ENCODE data around the gene CFAP73. TPM values are rescaled to one million over a fixed set of nuclear protein-coding genes. Genes with fewer than 3 reads are reported as not detected.

The CFAP73 gene
- total and polyA plus RNA-seq, 10 of the 15 experiments (the other 5 are each of a cell fraction or from before 2014, with no cell fraction given), result 0.18 TPM; not detected in 9

DNA sequence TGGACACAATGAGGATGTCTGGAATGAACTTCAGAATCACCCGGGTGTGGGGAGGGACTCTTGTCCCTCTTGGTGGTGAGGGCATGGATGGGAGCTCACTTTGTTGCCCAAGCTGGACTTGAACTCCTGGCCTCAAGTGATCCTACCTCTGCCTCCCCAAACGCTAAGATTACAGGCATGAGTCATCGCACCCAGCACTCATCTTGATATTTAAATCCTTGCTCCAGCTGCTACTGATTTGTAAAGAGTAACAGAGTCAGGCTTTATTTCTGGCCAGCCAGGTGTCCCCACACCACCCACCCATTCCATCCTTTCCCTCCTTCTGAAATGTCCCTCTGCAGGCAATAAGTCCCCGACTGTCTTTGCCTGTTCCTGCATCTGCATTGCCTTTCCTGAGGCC is 30.8 kb downstream of the CFAP73 start (continued):
- TF ChIP-seq, protein P1, sequence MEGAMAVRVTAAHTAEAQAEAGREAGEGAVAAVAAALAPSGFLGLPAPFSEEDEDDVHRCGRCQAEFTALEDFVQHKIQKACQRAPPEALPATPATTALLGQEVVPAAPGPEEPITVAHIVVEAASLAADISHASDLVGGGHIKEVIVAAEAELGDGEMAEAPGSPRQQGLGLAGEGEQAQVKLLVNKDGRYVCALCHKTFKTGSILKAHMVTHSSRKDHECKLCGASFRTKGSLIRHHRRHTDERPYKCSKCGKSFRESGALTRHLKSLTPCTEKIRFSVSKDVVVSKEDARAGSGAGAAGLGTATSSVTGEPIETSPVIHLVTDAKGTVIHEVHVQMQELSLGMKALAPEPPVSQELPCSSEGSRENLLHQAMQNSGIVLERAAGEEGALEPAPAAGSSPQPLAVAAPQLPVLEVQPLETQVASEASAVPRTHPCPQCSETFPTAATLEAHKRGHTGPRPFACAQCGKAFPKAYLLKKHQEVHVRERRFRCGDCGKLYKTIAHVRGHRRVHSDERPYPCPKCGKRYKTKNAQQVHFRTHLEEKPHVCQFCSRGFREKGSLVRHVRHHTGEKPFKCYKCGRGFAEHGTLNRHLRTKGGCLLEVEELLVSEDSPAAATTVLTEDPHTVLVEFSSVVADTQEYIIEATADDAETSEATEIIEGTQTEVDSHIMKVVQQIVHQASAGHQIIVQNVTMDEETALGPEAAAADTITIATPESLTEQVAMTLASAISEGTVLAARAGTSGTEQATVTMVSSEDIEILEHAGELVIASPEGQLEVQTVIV (IDR thresholded peaks at IDR 0.05; ENCODE audit: borderline replicate concordance, partially characterized antibody), result no peak
- TF ChIP-seq, protein P2, sequence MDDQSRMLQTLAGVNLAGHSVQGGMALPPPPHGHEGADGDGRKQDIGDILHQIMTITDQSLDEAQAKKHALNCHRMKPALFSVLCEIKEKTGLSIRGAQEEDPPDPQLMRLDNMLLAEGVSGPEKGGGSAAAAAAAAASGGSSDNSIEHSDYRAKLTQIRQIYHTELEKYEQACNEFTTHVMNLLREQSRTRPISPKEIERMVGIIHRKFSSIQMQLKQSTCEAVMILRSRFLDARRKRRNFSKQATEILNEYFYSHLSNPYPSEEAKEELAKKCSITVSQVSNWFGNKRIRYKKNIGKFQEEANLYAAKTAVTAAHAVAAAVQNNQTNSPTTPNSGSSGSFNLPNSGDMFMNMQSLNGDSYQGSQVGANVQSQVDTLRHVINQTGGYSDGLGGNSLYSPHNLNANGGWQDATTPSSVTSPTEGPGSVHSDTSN (IDR thresholded peaks at IDR 0.05; ENCODE audit: insufficient replicate concordance, low read depth, low read length), result no peak
- TF ChIP-seq BACH1 (IDR thresholded peaks at IDR 0.05; ENCODE audit: borderline replicate concordance), result no peak
- TF ChIP-seq FOXK2 (IDR thresholded peaks at IDR 0.05), result no peak
- TF ChIP-seq, protein P3, sequence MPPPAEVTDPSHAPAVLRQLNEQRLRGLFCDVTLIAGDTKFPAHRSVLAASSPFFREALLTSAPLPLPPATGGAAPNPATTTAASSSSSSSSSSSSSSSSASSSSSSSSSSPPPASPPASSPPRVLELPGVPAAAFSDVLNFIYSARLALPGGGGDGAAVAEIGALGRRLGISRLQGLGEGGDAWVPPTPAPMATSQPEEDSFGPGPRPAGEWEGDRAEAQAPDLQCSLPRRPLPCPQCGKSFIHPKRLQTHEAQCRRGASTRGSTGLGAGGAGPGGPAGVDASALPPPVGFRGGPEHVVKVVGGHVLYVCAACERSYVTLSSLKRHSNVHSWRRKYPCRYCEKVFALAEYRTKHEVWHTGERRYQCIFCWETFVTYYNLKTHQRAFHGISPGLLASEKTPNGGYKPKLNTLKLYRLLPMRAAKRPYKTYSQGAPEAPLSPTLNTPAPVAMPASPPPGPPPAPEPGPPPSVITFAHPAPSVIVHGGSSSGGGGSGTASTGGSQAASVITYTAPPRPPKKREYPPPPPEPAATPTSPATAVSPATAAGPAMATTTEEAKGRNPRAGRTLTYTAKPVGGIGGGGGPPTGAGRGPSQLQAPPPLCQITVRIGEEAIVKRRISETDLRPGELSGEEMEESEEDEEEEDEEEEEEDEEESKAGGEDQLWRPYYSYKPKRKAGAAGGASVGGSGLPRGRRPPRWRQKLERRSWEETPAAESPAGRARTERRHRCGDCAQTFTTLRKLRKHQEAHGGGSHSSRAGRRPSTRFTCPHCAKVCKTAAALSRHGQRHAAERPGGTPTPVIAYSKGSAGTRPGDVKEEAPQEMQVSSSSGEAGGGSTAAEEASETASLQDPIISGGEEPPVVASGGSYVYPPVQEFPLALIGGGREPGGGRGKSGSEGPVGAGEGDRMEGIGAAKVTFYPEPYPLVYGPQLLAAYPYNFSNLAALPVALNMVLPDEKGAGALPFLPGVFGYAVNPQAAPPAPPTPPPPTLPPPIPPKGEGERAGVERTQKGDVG (CRISPR knock-in tag; IDR thresholded peaks at IDR 0.05), result no peak
